GM12892 (cell line): ENCODE data around the gene TTC13.

Source experiments
- POLR2A ChIP-seq: IDR thresholded peaks from 2 replicates; pipeline ENCODE4 v1.6.1; 2011; ENCODE audit warnings: low read depth, low read length, control low read depth
- POLR2AphosphoS5 ChIP-seq: IDR thresholded peaks from 2 replicates; pipeline ENCODE4 v1.6.1; 2011; ENCODE audit warnings: low read depth, low read length, control low read depth
- TAF1 ChIP-seq: IDR thresholded peaks from 2 replicates; pipeline ENCODE4 v1.6.1; 2011; ENCODE audit warnings: low read depth, mild to moderate bottlenecking, control low read depth, low read length, borderline replicate concordance

DNA sequence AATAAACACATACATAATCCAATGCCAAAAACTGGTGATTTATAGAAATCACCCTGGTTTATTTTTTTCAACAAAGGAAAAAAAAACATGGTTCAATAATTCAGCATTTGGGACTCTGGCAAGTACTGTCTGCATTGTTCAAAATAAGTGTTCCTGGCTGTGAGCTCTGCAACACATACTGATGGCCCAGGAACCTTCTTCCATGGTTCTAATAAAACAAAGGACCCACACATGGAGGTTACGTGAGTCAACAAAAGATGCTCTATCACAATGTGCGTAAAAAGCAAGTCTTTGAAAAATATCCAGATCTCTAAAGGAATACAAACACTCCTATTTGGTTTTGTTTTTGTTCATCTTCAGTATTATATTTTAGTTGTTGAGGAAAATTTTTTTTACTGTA, 72.4 kb downstream of the TTC13 start:
- no peak for TF ChIP-seq POLR2A
- no peak for TF ChIP-seq POLR2AphosphoS5
- no peak for TF ChIP-seq TAF1
